HG02852 (cell line): ENCODE data around the gene FAAP24.
"Not testable (repeated sequence)": the region's sequence is repeated elsewhere in the genome, so short reads cannot be mapped to it uniquely, and the experiment has no call there.

ENCODE experiments used
- ATAC-seq: cut with Tn5 transposase; IDR thresholded peaks from one replicate; pipeline ENCODE4 v1.9.1; 2021; ENCODE audit warnings: mild to moderate bottlenecking, moderate library complexity; ENCODE audit not compliant: unreplicated experiment

FAAP24 gene

DNA sequence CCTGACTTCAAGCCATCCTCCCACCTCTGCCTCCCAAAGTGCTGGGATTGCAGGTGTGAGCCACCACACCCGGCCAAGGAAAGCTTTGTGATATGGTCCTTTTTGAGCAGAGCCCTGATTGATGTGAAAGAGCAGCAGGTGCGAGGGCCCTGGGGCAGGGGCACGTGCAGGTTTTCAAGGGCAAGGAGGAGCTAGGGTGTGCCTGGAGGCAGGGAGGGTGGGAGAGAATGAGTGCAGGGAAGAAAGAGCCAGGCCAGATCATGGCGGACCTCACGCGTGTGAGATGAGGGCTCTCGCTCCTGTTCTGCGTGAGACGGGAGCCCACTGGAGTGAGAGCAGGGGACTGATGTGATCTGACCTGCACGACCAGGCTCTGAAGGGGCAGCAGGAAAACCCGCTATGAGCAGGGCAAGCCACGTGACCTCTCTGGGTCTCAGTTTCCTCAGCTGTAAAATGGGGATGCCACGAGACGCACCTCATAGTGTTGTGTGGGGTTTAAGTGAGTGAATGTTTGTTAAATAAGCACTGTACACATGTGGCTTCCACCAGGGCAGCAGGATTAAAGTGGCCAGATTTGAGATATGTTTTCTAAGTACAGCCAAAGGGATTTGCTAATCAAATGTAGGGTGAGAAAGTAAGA lies 25.8 kb downstream of the FAAP24 start:
- no peak for ATAC-seq

GRCh38 chr19:32998722-32999121 lies 26.7 kb downstream of the FAAP24 start:
- no peak for ATAC-seq

- ATAC-seq, result no peak
Observed at GRCh38 chr19:33000510-33000909, 28.5 kb downstream of the FAAP24 start.

GRCh38 chr19:33000910-33001309 lies 28.9 kb downstream of the FAAP24 start:
- ATAC-seq, result no peak

- ATAC-seq, result not testable (repeated sequence)
Observed at GRCh38 chr19:33002126-33002865, 30.3 kb downstream of the FAAP24 start.

DNA sequence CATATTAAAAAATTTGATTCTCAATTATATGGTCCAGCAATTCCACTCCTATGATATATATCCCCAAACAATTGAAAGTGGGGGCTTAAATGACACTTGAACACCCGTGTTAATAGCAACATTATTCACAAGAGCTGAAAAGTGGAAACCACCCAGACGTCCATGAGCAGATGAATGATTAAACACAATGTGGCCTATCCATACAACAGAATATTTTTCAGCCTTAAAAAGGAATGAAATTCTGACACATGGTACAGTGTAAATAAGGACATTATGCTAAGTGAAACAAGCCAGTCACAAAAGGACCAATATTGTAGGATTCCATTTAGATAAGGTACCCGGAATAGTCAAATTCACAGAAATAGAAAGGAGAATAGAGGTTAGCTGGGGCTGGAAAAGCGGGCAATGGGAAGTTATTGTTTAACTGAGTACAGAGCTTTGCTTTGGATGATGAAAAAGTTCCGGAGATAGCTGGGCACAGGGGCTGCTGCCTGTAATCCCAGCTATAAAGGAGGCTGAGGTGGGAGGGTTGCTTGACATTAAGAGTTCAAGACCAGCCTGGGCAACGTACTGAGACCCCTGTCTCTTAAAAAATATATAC lies 31.5 kb downstream of the FAAP24 start:
- not testable (repeated sequence) for ATAC-seq

GRCh38 chr19:33005440-33005839 lies 33.4 kb downstream of the FAAP24 start:
- ATAC-seq, result no peak

- ATAC-seq, result no peak
Observed at GRCh38 chr19:33008738-33009137, 36.7 kb downstream of the FAAP24 start.

GRCh38 chr19:33010891-33011290 lies 38.8 kb downstream of the FAAP24 start:
- not testable (repeated sequence) for ATAC-seq

DNA sequence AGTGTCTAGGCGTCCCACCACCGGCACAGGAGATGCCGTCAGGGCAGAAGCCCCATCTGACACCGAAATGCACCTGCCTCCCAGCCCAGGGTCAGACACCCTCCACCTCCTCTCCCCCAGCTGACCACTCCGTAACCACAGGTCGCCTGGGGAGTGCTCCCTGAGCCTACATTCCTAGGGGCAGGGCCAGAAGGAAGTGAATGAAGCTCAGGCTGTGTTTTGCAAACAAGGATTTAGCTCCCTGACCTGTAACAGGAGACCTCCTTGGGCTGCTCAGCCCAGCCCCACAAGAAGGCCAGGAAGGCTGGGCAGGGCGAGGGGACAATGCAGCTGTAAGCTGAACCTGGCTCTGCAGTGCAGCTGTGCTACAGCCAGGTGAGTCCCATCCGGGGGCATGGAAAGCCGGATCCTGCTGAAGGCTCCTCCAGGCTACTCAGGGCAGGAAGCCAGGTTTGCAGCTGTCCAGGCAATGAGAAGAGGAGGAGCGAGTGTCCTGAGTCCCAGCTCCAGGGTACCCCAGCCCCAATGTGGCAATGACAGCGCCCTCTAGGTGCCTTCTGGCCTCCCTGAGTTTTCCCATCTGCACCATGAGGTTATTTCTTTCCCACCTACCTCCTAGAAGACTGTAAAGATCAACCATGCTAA lies 50.6 kb downstream of the FAAP24 start:
- ATAC-seq, result no peak

DNA sequence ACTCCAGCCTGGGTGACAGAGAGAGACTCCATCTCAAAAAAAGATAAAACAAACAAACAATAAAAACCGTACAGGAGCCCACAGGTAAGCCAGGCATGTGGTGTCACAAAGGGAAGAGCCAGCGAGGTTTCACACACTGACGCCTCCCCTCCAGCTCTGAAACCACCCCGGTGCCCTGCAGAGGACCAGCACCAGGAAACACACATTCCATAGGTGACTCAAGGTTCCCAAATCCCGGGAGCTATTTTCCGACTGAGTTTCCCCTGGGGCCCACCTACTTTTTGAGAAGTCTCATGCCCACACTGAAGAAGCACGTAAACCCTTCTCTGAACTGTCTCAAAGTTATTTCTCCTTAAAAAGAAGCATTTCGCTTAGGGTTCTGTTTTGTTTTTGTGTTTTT lies 52.4 kb downstream of the FAAP24 start:
- ATAC-seq, result no peak

DNA sequence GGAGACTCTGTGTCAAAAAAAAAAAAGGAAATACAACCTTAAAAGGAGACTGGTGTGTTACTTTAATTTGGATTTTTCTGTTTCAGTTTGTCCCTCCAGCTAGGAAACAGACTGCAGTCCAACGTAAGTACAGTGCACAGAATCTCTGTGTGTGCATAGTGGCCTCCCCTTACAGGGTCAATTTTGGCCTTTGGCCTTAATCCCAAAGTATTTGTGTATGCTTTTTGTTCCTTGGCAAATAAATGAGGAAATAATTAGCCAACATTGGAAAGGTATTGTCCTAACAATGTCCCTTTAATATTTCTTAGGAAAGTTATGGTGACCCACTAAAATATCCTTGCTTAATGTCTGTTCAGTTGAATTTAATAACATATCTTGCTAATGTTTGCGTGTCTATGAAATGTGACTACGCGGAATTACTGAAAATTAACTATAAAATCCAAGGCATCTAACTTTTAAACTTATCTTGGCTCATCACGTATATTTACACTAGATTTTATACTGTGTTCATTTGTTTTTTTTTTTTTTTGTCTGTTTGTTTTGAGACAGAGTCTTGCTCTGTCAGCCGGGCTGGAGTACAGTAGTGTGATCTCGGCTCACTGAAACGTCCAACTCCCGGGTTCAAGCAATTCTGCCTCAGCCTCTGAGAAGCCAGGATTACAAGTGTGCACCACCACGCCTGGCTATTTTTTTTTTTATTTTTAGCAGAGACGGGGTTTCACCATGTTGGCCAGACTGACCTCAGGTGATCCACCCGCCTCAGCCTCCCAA lies 53.6 kb downstream of the FAAP24 start:
- not testable (repeated sequence) for ATAC-seq

- not testable (repeated sequence) for ATAC-seq
Observed at GRCh38 chr19:33026602-33027001, 54.6 kb downstream of the FAAP24 start.
